ENCODE results near the gene PRKD3.

GRCh38 chr2:37316181-37316580, 8.5 kb downstream of the PRKD3 start:
- TF ChIP-seq CTCF (IDR thresholded peaks at IDR 0.05): no peak
- no peak for TF ChIP-seq EZH2 (IDR thresholded peaks at IDR 0.05; ENCODE audit: borderline replicate concordance, insufficient read depth, low read depth, low read length, poor library complexity, severe bottlenecking)

Measured in B cell (primary cell).